GM21825 (cell line): ENCODE data around the gene RELCH.

Source experiments
- ATAC-seq: cut with Tn5 transposase; IDR thresholded peaks from one replicate; pipeline ENCODE4 v1.9.1; 2021; ENCODE audit warnings: mild to moderate bottlenecking, moderate library complexity; ENCODE audit not compliant: unreplicated experiment

Gene RELCH

DNA sequence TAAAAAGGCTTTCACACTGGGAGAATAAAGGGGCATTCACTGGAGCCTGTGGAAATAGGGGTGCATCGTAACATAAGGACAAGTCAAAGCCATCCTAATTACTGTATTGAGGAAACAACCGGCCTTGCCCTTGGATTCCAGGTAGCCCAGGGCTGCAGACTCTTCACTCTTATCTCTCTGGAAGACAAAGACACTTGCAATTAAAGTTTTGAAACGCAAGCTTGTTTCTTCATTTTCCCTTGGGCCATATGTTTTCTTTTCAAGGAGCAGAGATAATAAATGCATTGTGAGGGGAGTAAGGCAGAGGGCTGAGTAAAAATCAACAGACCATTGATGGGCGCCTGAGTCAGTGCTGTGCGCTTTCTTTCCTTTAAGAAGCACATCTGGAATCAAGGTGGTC is 149.6 kb downstream of the RELCH start:
- ATAC-seq = no peak

GRCh38 chr18:62337336-62337735 is 150.3 kb downstream of the RELCH start:
- no peak for ATAC-seq

DNA sequence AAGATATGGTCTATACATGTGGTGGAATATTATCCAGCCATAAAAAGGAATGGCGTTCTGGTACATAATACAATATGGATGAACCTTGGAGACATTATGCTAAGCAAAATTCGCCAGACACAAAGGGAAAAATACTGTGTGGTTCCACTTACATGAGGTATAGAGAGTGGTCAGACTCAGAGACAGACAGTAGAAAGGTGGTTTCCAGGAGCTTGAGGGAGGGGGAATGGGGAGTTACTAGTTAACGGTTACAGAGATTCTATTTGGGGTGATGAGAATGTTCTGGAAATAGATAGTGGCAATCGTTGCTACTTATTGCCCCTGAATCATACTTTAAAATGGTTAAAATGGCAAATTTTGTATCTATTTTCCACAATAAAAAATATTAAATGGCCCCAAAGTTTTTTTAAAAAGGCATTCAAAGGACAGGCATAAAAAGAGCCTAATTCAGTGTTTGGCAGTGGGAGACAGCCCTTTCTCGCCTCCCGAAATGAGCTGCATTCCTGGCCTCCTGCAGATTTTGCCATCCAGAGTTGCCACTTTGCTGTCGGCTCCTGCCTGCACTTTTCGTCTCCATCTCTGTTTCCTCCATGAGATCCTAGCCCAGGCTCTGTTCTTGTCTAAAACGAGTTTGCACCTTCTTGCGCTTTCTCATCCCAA is 151.5 kb downstream of the RELCH start:
- ATAC-seq = no peak

DNA sequence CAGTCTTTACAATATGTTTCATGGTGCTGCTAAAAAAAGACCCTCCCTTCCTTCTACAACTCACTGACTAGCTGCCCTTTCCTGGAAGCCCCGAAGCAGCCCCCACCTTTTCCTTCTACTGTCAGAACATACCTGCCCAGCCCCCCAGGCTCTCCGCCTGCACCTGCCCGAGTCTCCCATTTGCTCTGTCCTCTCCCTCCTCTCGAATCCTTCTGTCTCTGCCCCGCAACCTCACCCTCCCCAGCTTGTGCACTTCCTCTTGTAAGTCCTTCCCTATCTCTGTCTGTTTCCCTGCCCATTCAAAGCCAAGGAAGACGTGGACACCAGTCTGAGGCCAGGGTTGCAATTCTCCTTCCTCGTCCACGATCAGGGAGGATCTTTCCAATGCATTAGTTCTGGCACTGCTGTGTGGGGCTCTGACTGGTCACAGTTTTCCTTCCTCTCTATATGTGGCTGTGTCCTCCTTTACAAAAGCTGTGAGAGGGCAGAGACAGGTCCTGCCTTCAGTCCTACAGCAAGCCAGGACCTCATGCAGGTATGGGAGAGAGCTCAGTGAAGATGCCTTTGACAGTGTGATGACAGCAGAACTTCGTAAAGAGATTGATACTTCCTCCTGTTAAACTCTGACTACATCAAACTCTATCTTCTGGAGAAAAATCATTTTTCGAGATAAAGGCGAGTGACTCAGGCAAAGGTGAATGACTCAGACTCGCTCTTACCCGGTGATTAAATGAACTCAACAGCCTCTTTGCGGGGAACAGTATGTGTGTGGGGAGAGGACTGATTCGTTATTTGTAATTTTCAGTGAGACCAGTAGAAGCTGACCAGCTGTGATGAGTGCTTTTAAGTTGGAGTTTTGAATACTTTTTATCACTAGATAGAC is 152.3 kb downstream of the RELCH start:
- no peak for ATAC-seq

GRCh38 chr18:62340996-62341395 is 153.9 kb downstream of the RELCH start:
- no peak for ATAC-seq

GRCh38 chr18:62341473-62341872 is 154.4 kb downstream of the RELCH start:
- ATAC-seq = no peak

DNA sequence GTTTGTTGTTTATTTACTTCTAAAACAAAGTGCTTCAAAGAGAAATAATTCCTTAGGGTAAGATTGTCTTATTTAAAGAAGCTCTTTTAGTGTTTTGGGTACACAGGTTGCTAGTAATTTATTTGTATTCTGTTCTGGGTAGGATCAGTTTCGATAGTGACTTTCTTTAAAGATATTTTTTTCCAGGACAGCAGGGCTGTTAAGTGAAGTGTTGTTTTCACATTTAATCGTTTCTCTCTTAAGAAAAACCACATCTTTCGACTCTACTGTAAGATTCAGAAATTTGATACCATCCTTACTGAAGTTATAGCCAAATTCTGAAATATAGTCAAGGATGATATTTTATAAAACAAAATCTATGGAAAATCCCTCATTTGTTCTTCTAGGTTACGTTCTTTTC is 155.8 kb downstream of the RELCH start:
- ATAC-seq = no peak

- no peak for ATAC-seq
Observed at GRCh38 chr18:62343316-62343715, 156.3 kb downstream of the RELCH start.

DNA sequence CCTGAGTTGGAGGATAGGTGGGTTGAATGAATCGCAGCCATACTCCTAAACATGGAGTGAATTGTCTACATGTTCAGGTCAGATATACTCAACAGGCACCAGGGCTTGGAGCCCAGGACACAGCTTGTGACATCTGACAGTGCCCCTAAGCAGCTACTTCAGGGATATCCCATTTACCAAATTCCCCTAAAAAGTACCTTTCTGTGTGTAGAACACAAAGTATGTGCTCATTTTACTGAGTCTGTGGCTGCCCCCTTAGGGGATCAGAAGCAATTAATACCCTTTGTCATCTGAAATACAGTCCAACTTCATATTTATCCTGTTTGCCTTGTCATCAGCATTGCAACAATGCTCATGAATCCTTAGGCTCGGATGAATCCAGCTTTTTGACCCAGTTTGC is 158.9 kb downstream of the RELCH start:
- no peak for ATAC-seq

DNA sequence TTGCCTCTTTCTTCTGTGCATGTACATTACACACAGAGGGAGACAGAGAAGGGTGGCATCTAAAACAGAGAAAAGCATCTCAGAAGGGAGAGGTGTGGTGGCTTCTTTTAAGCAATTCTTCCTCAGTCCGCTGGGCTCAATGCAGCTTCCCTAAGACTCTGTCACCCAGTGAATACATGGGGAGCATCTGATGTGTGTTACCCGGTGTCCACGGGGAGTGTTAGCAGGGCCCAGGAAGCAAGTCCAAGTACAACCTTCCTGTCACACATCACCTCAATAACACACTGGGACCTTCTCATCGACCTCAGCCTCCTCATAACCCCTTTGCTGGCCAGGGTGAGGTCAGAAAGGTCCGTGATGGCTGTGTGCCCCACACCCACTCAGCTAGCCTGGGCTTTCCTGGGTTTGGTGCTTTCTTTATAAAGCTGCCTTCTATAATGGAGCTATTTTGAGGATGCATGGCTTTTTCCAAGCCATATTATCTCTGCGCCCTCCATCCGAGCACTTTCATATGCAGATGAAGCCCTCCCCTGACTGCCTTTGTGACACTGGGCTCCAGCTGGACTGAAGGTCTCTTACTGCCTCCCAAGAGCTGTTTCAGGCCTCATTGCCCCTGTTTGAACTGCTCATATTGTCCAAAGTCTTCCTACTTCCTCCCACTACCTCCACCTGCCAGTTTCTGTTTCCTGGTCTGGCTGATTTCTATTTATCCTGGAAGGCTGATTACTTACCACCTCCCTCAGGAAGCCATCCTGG is 159.5 kb downstream of the RELCH start:
- ATAC-seq = no peak

- no peak for ATAC-seq
Observed at GRCh38 chr18:62347089-62347506, 160.0 kb downstream of the RELCH start.

DNA sequence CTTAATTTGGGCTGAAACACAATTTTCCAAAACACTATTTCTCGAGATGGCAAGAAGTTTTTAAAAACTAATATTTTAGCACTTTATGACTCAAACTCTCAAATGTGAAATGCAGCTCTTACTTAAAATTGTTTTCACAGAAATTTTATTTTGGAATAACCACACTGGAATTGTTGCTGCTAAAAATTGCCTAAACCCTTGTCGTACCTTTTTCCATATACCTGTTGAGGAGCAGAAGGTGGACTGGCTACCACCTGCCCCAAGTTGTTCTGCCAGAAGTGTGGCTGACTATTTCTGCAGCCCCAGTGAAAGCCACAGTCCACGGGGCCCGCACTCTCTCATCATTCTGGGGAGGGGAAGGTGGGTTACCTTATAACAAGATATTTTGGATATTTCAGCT is 161.4 kb downstream of the RELCH start:
- no peak for ATAC-seq

GRCh38 chr18:62353170-62353569 is 166.1 kb downstream of the RELCH start:
- no peak for ATAC-seq

GRCh38 chr18:62354151-62354550 is 167.1 kb downstream of the RELCH start:
- no peak for ATAC-seq

GRCh38 chr18:62357079-62357719 is 170.1 kb downstream of the RELCH start:
- no peak for ATAC-seq
